NOMO-1 treated with dmso at 0.1 percent for 144 hours (cell line): Measurements from ENCODE around the gene CLOCK.

Experiments used
- DNase-seq: peaks from one replicate; lab custom pipeline; 2025; ENCODE audit not compliant: unreplicated experiment; lab: John Stamatoyannopoulos, UW

CLOCK gene

DNA sequence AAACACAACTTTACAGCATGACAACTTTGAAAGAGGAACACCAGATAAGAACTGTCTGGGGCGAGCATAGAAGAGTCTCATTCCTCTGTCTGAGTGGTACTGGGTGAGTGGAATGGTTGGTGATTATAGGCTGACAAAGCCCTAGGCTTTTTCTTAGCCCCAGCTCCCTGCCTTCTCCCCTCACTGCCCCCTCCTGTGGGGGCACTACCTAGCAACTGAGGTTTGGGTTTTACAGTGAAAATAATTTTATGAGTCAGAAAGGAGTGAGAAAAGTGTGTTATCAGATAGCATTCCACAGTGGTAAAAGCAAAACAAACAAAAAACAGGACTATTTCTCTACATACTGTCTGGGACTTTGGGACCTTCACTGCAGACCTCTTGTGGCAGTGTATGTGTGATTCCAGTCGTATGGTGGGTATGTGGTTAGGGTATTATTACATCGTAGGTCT lies 161.5 kb downstream of the CLOCK start:
- DNase-seq: no peak

DNA sequence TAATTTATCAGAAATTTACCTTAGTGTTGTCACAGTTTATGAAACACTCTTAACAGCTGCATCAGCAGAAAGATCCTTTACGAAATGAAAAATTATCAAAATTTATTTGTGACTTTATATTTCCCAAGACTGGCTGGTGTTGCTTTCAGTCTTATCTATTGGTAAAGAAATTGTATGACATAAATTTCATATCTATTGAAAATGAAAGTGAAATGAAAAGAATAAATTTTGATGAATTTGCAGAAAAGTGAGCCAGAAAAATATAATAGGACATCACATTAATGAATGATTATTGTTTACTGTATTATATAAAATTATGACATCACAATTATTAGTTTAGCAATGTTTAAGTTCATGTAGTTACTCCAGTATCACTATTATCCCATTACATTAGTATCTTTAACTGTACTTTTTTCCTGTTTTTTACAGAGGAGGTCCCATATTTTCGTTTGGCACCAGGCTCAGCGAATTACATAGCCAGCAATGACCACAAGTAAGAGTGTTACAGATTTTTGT lies 164.2 kb downstream of the CLOCK start:
- DNase-seq: no peak

DNA sequence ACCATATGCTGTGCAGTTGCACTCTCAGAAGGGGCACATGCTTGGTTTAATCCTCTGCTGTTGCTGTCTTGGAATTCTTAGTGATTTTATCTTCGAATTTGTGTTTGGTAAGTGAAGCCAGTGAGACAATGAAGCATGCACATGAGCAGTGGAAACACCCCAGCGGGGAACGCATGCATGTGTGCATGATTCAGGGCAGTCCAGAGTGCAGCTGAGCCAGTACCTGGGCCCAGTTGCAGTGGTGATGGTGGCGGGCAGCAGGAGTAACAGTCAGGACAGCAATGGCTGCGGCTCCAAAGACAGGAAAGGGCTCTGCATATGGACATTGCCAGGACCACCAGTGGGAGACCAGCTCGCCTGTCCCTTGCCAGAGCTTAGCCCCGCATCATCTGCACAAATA lies 165.2 kb downstream of the CLOCK start:
- DNase-seq: no peak

DNA sequence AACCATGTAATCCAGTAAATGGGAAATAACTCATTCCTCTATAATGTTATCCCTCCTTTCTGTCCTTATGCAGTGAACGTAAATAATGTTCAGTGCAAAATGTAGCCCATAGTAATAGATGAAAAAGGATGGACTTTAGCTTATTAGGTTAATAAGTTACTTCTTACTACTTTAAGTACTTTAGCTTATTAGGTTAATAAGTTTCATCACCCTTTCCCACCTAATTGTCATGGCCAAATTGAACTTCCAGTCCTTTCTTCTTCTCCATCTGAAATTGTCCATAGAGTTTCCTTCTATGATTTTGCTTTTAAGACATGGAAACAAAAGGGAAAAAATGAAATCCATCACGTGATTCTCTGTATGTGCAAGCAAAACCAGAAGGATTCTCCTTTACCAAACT lies 166.1 kb downstream of the CLOCK start:
- DNase-seq: no peak

DNA sequence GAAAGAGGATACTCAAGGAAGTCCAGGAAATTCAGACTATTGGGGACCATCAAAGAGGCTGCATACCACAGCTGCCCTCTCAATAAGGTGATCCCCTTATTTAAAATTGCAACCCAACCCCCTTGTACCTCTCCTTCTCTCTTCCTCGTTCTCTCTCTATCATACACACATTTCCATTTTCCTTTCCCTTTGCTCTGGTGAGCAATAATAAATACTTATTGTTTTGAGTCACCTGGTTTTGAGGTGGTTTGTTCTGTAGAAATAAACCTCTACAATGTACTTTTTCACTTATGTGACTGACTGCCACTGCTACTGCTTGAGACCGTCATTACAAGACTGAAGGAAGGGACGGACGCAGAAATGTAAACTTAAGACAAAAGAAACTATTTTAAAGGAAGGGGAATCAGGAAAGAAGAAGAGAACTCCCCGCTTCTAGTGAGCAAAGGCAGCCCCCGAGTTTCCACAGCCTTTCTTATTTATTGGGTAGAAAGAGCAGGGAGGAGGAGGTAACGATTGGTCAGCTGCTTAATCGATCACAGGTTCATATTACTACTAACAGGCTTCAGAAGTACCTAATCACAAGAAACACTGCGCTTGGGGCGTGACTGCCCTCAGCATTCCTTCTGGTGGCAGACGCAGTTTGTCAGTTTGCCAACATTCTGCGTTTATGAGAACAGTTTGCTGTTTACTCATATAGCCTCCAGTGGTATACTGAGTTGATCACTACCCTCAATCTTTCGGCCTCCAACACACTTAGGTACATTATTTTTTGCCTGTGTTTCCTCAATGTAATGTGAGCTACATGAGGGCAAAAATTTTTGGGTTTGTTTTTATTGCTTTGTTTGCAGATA lies 167.9 kb downstream of the CLOCK start:
- no peak for DNase-seq
